Measurements from ENCODE around the gene TRAF3. TPM values are rescaled to one million over a fixed set of nuclear protein-coding genes. Genes with fewer than 3 reads are reported as not detected.

TRAF3 gene
- total RNA-seq, 1 experiment from 2014 or later: 11.2 TPM

DNA sequence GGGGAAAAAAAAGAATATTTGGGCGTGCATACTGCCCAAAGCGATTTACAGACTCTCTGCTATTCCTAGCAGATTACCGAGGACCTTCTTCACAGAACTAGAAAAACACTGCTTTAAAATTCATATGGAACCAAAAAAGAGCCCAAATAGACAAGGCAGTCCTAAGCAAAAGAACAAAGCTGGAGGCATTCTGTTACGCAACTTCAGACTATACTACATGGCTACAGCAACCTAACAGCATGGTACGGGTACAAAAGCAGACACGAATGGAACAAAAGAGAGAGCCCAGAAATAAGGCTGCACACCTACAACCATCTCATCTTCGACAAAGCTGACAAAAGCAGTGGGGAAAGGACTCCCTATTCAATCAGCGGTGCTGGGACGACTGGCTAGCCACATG lies 56.7 kb downstream of the TRAF3 start (continued):
- TF ChIP-seq TP53 (CRISPR knock-in tag; IDR thresholded peaks at IDR 0.05) (no peak), ESRRA (CRISPR knock-in tag; IDR thresholded peaks at IDR 0.05; ENCODE audit: borderline replicate concordance) (no peak), ARID4B (CRISPR knock-in tag; IDR thresholded peaks at IDR 0.05; ENCODE audit: borderline replicate concordance) (no peak), ZNF671 (CRISPR knock-in tag; IDR thresholded peaks at IDR 0.05) (no peak), TCF7 (CRISPR knock-in tag; IDR thresholded peaks at IDR 0.05; ENCODE audit: low read depth) (no peak)
- TF ChIP-seq, protein P1, sequence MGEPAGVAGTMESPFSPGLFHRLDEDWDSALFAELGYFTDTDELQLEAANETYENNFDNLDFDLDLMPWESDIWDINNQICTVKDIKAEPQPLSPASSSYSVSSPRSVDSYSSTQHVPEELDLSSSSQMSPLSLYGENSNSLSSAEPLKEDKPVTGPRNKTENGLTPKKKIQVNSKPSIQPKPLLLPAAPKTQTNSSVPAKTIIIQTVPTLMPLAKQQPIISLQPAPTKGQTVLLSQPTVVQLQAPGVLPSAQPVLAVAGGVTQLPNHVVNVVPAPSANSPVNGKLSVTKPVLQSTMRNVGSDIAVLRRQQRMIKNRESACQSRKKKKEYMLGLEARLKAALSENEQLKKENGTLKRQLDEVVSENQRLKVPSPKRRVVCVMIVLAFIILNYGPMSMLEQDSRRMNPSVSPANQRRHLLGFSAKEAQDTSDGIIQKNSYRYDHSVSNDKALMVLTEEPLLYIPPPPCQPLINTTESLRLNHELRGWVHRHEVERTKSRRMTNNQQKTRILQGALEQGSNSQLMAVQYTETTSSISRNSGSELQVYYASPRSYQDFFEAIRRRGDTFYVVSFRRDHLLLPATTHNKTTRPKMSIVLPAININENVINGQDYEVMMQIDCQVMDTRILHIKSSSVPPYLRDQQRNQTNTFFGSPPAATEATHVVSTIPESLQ (CRISPR knock-in tag; IDR thresholded peaks at IDR 0.05): no peak

DNA sequence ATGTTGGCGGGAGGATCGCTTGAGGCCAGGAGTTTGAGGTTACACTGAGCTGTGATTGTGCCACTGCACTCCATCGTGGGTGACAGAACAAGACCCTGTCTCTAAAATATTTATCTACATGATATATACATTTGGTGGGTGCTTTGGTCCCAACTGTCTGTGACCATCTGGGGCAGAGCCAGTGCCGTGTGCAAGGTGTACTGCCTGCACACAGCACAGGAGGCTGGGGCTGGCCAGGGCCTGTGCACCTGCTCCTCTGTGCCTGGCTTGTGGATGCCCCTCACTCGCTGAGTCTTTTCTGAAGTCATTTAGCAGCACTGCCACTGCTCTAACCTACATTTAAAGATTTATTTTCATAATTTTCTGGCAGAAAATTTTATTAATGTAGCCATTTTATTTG lies 58.7 kb downstream of the TRAF3 start:
- ATAC-seq (no peak), DNase-seq (ENCODE audit: low spot score) (no peak)
- peaks cover 65% of the 10 kb centered on the region for H3K4me1 Mint-ChIP-seq
- H3K36me3 Mint-ChIP-seq: no peaks in the 10 kb centered on the region
- CTCF ChIA-PET: interaction anchor here (0.6 kb wide), 1 partner anchor 460 kb away, joined by 3 read pairs; no protein-coding TSS in a partner anchor
- no peak for TF ChIP-seq HMGA2 (CRISPR knock-in tag; IDR thresholded peaks at IDR 0.05)
- TF ChIP-seq OVOL2 (CRISPR knock-in tag; IDR thresholded peaks at IDR 0.05; ENCODE audit: borderline replicate concordance): no peak
- no peak for TF ChIP-seq NFATC4 (CRISPR knock-in tag; IDR thresholded peaks at IDR 0.05)
- TF ChIP-seq, protein P2, sequence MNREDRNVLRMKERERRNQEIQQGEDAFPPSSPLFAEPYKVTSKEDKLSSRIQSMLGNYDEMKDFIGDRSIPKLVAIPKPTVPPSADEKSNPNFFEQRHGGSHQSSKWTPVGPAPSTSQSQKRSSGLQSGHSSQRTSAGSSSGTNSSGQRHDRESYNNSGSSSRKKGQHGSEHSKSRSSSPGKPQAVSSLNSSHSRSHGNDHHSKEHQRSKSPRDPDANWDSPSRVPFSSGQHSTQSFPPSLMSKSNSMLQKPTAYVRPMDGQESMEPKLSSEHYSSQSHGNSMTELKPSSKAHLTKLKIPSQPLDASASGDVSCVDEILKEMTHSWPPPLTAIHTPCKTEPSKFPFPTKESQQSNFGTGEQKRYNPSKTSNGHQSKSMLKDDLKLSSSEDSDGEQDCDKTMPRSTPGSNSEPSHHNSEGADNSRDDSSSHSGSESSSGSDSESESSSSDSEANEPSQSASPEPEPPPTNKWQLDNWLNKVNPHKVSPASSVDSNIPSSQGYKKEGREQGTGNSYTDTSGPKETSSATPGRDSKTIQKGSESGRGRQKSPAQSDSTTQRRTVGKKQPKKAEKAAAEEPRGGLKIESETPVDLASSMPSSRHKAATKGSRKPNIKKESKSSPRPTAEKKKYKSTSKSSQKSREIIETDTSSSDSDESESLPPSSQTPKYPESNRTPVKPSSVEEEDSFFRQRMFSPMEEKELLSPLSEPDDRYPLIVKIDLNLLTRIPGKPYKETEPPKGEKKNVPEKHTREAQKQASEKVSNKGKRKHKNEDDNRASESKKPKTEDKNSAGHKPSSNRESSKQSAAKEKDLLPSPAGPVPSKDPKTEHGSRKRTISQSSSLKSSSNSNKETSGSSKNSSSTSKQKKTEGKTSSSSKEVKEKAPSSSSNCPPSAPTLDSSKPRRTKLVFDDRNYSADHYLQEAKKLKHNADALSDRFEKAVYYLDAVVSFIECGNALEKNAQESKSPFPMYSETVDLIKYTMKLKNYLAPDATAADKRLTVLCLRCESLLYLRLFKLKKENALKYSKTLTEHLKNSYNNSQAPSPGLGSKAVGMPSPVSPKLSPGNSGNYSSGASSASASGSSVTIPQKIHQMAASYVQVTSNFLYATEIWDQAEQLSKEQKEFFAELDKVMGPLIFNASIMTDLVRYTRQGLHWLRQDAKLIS (CRISPR knock-in tag; IDR thresholded peaks at IDR 0.05; ENCODE audit: borderline replicate concordance): no peak
- no peak for TF ChIP-seq PRDM15 (CRISPR knock-in tag; IDR thresholded peaks at IDR 0.05)
- TF ChIP-seq, protein P3, sequence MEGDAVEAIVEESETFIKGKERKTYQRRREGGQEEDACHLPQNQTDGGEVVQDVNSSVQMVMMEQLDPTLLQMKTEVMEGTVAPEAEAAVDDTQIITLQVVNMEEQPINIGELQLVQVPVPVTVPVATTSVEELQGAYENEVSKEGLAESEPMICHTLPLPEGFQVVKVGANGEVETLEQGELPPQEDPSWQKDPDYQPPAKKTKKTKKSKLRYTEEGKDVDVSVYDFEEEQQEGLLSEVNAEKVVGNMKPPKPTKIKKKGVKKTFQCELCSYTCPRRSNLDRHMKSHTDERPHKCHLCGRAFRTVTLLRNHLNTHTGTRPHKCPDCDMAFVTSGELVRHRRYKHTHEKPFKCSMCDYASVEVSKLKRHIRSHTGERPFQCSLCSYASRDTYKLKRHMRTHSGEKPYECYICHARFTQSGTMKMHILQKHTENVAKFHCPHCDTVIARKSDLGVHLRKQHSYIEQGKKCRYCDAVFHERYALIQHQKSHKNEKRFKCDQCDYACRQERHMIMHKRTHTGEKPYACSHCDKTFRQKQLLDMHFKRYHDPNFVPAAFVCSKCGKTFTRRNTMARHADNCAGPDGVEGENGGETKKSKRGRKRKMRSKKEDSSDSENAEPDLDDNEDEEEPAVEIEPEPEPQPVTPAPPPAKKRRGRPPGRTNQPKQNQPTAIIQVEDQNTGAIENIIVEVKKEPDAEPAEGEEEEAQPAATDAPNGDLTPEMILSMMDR (IDR thresholded peaks at IDR 0.05): no peak
- TF ChIP-seq CREM (CRISPR knock-in tag; IDR thresholded peaks at IDR 0.05): no peak
- TF ChIP-seq JUN (CRISPR knock-in tag; IDR thresholded peaks at IDR 0.05): no peak
- TF ChIP-seq, protein P1 (CRISPR knock-in tag; IDR thresholded peaks at IDR 0.05): no peak
- no peak overlapping the region for H3K4me3 Mint-ChIP-seq
- no peaks in the 10 kb centered on the region for H3K9me3 Mint-ChIP-seq
- POLR2A ChIA-PET: no interaction called here
- no peaks in the 10 kb centered on the region for H3K27me3 Mint-ChIP-seq (ENCODE audit: low read depth)
- H3K27ac Mint-ChIP-seq: no peak overlapping the region

All from WTC11 (cell line).